Stimulated activated effector memory CD8-positive, alpha-beta T cell treated with anti-CD3 and anti-CD28 coated beads, Interleukin-12 subunit alpha, Interleukin-12 subunit beta, amount 100 ng/mL, for 72 hours (primary cell): ENCODE measurements around the gene RASGRP1.

Source experiments
- ATAC-seq: fragments of 150-1000 bp; cut with Tn5 transposase; 2 replicates; pipeline ENCODE4 v1.10.0; 2021
- DNase-seq, 2 donors: peaks; one replicate each; pipeline ENCODE4 v3.0.0; 2021 to 2022; ENCODE audit warnings: low spot score in 2 of 2
- H3K27ac Mint-ChIP-seq: one replicate; pipeline ENCODE4 v1.8.0; 2022; ENCODE audit warnings: mild to moderate bottlenecking, mixed read lengths
- H3K36me3 Mint-ChIP-seq: one replicate; pipeline ENCODE4 v1.8.0; 2022; ENCODE audit warnings: mild to moderate bottlenecking, mixed read lengths
- H3K4me1 Mint-ChIP-seq: one replicate; pipeline ENCODE4 v1.8.0; 2022; ENCODE audit warnings: mixed read lengths
- H3K4me3 Mint-ChIP-seq: one replicate; pipeline ENCODE4 v1.8.0; 2022; ENCODE audit warnings: mild to moderate bottlenecking, mixed read lengths
- H3K9me3 Mint-ChIP-seq: one replicate; pipeline ENCODE4 v1.8.0; 2022; ENCODE audit warnings: mixed read lengths

RASGRP1 gene

GRCh38 chr15:38479756-38480155, 84.9 kb downstream of the RASGRP1 start:
- peaks cover 22% of the 10 kb centered on the region for H3K4me1 Mint-ChIP-seq
- H3K36me3 Mint-ChIP-seq: peaks cover 94% of the 10 kb centered on the region
- DNase-seq (no peak), ATAC-seq (no peak)
- no peak overlapping the region for H3K4me3 Mint-ChIP-seq
- peak overlapping the region; percentile 3 for H3K27ac Mint-ChIP-seq
- no peaks in the 10 kb centered on the region for H3K9me3 Mint-ChIP-seq

DNA sequence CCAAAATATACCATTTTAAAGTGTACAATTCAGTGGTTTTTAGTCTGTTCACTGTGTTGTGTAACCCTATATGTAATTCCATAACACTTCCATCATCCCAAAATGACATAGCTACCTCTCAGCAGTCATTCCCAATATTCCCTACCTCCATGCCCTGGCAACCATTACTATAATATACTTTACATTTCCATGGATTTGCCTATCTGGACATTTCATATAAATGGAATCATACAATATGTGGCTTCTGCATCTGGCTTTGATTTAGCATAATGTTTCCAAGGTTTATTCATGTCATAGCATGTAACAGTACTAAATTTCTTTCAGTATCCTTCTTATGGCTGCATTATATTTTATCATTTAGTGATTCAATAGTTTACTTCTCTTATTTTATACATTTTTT, 85.3 kb downstream of the RASGRP1 start:
- DNase-seq: no peak
- ATAC-seq: no peak
- Mint-ChIP-seq H3K27ac (peak overlapping the region; percentile 3), H3K36me3 (peaks cover 95% of the 10 kb centered on the region), H3K4me1 (peaks cover 27% of the 10 kb centered on the region), H3K4me3 (no peak overlapping the region), H3K9me3 (no peaks in the 10 kb centered on the region)

DNA sequence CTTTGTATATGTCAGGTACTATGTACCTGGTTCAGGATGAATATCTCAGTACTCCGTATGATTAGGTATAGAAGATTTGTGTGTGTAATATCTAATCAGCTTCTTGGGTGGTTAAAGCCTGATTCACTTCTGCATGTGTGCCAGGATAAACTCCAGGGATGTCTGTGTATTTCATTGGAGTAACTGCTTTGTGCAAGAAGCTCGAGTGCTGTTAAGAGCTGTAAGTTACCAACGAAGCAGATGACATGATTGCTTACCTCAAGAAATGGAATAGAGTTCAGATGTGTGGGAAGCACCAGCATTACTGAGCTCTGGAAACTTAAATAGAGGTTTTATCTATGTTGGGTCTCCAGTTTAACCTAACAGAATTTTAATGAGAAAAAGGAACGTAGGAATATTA, 87.0 kb downstream of the RASGRP1 start:
- peaks cover 28% of the 10 kb centered on the region for H3K4me1 Mint-ChIP-seq
- H3K27ac Mint-ChIP-seq: no peak overlapping the region
- no peaks in the 10 kb centered on the region for H3K9me3 Mint-ChIP-seq
- ATAC-seq (no peak), DNase-seq (no peak)
- peaks cover 90% of the 10 kb centered on the region for H3K36me3 Mint-ChIP-seq
- no peak overlapping the region for H3K4me3 Mint-ChIP-seq

DNA sequence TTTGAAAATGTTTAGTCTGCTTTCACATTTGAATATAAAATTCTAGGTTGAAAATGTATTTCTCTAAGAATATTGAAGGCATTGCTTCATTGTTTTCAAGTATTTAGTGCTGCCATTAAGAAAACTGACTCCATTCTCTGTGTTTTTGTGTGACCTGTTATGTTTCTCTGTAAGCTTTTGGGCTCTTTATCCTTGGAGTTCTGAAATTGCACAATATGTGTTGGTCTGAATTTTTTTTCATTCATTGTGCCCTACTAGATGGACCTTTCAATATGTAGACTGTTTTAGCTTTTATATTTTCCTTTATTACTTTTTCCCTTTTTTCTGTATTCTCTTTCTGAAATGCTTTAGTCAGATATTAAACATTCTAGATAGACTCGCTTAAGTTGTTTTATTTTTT, 88.5 kb downstream of the RASGRP1 start:
- DNase-seq (no peak), ATAC-seq (no peak)
- Mint-ChIP-seq H3K4me1 (peaks cover 20% of the 10 kb centered on the region), H3K4me3 (no peak overlapping the region), H3K36me3 (peaks cover 84% of the 10 kb centered on the region), H3K9me3 (no peaks in the 10 kb centered on the region), H3K27ac (no peak overlapping the region)

- no peak overlapping the region for H3K27ac Mint-ChIP-seq
- peaks cover 86% of the 10 kb centered on the region for H3K36me3 Mint-ChIP-seq
- no peak overlapping the region for H3K4me3 Mint-ChIP-seq
- DNase-seq (no peak), ATAC-seq (no peak)
- H3K4me1 Mint-ChIP-seq: peaks cover 18% of the 10 kb centered on the region
- H3K9me3 Mint-ChIP-seq: no peaks in the 10 kb centered on the region
Measured at GRCh38 chr15:38475361-38475760, 89.3 kb downstream of the RASGRP1 start.

DNA sequence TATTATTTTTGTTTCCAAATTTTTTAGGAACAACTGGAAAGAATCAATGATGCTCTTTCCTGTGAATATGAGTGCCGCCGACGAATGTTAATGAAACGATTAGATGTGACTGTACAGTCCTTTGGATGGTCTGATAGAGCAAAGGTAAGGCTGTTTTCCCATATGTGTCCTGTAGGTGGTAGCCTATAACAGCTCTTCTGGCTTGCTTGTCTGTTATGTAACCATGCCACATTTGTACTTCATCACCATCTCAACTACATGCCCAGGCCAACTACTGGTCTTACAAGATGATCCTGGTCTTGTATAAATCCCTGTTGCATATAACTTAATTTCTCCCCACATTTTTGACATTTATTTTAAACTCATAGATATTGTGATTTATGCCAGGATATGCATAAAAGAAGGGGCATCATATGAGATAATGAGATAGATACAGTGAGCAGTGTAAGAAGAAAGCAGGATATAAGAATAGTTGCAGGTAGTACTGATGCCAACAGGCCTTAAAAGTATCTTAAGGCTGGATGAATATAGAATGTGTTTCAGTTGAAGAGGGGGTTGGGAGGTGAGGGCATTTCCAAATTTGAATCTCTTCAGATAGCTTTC, 90.4 kb downstream of the RASGRP1 start:
- no peaks in the 10 kb centered on the region for H3K9me3 Mint-ChIP-seq
- peaks cover 9% of the 10 kb centered on the region for H3K4me1 Mint-ChIP-seq
- peak overlapping the region; percentile 15 for H3K27ac Mint-ChIP-seq
- H3K4me3 Mint-ChIP-seq: no peak overlapping the region
- H3K36me3 Mint-ChIP-seq: peaks cover 78% of the 10 kb centered on the region
- DNase-seq (no peak), ATAC-seq (peak; percentile 94)

DNA sequence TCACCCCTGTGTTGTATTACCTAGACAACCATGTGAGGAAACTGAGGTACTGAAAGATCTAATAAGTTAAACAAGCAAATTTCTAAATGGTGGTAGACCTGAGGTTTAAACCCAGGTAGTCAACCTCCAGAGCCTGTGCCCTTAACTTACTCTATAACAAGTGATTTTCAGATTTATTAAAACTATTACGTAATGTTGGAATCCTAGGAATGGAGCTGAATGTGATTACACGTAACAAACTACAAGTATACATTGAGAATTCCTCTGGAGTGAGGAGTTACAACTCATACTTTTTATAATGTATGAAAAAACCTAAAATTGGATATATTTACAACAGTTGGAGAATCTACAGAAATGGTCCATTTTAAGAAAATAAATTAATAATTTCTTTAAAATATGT, 92.6 kb downstream of the RASGRP1 start:
- Mint-ChIP-seq H3K4me3 (no peak overlapping the region), H3K4me1 (peaks cover 9% of the 10 kb centered on the region), H3K36me3 (peaks cover 62% of the 10 kb centered on the region)

GRCh38 chr15:38470816-38471215, 93.8 kb downstream of the RASGRP1 start:
- ATAC-seq (no peak), DNase-seq (no peak)
- no peak overlapping the region for H3K27ac Mint-ChIP-seq
- no peak overlapping the region for H3K4me3 Mint-ChIP-seq
- peaks cover 9% of the 10 kb centered on the region for H3K4me1 Mint-ChIP-seq
- no peaks in the 10 kb centered on the region for H3K9me3 Mint-ChIP-seq
- peaks cover 62% of the 10 kb centered on the region for H3K36me3 Mint-ChIP-seq

More for the DNA sequence above, 92.6 kb downstream of the RASGRP1 start:
- no peak overlapping the region for H3K27ac Mint-ChIP-seq
- no peaks in the 10 kb centered on the region for H3K9me3 Mint-ChIP-seq
- DNase-seq (no peak), ATAC-seq (no peak)

DNA sequence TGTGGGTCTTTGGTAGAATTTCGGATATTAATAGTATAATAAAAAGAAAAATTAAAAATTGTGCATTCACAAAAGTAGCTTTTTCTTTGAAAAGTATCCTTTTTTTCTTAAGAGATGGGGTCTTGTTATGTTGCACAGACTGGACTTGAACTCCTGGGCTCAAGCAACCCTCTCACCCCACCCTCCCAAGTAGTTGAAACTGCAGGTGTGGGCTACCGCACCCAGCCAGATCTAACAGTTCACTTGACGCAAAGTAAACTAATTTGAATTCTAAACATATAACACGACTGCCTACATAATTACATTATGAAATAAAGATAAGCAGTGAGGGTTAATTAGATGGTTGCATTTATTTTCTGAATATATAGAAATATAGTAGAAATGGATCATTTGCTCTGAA, 99.9 kb downstream of the RASGRP1 start:
- ATAC-seq: no peak
- H3K4me3 Mint-ChIP-seq: no peak overlapping the region
- no peak for DNase-seq
- no peak overlapping the region for H3K27ac Mint-ChIP-seq
- H3K4me1 Mint-ChIP-seq: peaks cover 15% of the 10 kb centered on the region
- H3K9me3 Mint-ChIP-seq: no peaks in the 10 kb centered on the region
- peaks cover 37% of the 10 kb centered on the region for H3K36me3 Mint-ChIP-seq

DNA sequence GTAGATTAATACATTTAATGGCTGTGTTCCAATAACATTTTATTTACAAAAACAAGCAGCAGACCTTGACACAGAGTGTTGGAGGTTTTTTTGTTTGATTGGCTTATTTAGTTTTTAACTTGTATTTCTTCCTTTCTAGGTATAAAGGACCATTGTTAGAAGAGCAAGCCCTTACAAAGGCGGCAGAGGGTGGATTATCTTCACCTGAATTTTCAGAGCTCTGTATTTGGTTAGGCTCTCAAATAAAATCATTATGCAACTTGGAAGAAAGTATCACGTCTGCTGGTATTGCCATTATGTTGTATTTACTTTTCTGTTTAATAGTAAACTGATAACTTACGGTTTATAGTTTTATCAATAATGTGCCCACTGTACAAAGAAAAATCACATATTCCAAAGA, 100.7 kb downstream of the RASGRP1 start:
- H3K4me1 Mint-ChIP-seq: peaks cover 23% of the 10 kb centered on the region
- no peak for DNase-seq
- H3K9me3 Mint-ChIP-seq: no peaks in the 10 kb centered on the region
- no peak for ATAC-seq
- H3K36me3 Mint-ChIP-seq: peaks cover 37% of the 10 kb centered on the region
- no peak overlapping the region for H3K4me3 Mint-ChIP-seq
- no peak overlapping the region for H3K27ac Mint-ChIP-seq

GRCh38 chr15:38461066-38461833, 103.4 kb downstream of the RASGRP1 start:
- H3K27ac Mint-ChIP-seq: no peak overlapping the region
- DNase-seq (no peak), ATAC-seq (peak; percentile 57)
- no peak overlapping the region for H3K4me3 Mint-ChIP-seq
- no peaks in the 10 kb centered on the region for H3K9me3 Mint-ChIP-seq
- H3K4me1 Mint-ChIP-seq: peaks cover 37% of the 10 kb centered on the region
- peaks cover 23% of the 10 kb centered on the region for H3K36me3 Mint-ChIP-seq

DNA sequence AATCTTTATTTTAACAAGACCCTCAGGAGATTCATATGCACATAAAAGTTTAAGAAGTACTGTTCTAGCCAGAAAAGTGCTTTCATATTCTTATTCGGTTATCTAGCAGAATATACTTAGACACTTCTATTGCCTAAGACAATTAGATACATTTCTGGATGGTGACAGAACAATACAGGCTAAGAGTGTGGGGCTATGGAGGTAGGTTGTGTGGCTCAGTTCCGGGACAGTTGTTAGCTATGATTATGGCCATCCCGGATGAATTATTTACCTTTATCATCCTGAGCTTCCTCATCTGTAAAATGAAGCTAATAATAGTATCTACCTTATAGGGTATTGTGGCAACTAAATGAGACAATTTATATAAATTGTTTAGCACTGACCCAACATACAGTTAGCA, 104.1 kb downstream of the RASGRP1 start:
- ATAC-seq: no peak
- H3K9me3 Mint-ChIP-seq: no peaks in the 10 kb centered on the region
- peaks cover 42% of the 10 kb centered on the region for H3K4me1 Mint-ChIP-seq
- no peak for DNase-seq
- peaks cover 16% of the 10 kb centered on the region for H3K36me3 Mint-ChIP-seq
- H3K4me3 Mint-ChIP-seq: no peak overlapping the region
- no peak overlapping the region for H3K27ac Mint-ChIP-seq

- Mint-ChIP-seq H3K4me3 (no peak overlapping the region), H3K27ac (peak overlapping the region; percentile 4), H3K9me3 (no peaks in the 10 kb centered on the region), H3K36me3 (peaks cover 13% of the 10 kb centered on the region), H3K4me1 (peaks cover 50% of the 10 kb centered on the region)
- ATAC-seq (no peak), DNase-seq (no peak)
Measured at GRCh38 chr15:38459480-38459879, 105.1 kb downstream of the RASGRP1 start.

DNA sequence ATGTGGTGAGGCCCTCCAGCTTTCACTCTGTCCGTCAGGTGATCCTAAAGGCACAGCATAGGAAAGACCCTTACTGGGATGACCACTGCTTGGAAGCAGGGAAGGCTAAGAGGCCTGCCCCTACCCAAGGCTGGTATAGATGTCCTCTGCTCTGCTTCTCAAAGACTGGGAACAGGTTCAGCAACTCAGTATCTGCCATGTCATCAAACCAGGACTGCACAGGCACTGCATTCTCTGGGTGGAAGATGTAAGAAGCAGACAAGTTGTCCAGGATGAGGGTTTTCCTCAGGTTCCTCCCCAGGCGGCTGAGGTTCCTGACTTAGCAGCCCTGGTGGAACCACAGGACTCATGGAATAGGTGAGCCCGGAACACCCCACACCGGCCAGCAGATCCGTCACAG, 106.0 kb downstream of the RASGRP1 start:
- Mint-ChIP-seq H3K27ac (no peak overlapping the region), H3K4me3 (no peak overlapping the region)

DNA sequence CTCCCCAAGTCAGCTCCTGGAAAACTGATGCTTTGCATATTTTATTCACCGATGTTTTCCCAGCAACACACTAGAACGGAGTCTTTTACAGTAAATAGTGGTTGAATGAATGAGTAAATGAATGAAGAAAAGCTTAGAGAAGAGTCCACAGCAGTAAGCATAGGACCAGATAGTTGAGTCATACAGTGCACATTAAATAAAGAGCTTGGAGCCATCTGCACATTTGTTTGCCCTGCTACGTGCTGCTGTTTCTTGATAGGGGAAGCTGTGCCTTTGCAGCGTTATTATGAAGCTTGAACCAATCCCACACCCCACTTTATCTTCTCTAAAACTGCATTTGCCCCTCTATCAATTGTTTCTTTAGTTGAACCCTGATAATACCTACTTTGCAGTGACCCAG, 109.5 kb downstream of the RASGRP1 start:
- peak overlapping the region; percentile 96 for H3K27ac Mint-ChIP-seq

More for the DNA sequence above, 106.0 kb downstream of the RASGRP1 start:
- Mint-ChIP-seq H3K9me3 (no peaks in the 10 kb centered on the region), H3K4me1 (peaks cover 50% of the 10 kb centered on the region), H3K36me3 (peaks cover 14% of the 10 kb centered on the region)
- ATAC-seq: no peak
- no peak for DNase-seq

DNA sequence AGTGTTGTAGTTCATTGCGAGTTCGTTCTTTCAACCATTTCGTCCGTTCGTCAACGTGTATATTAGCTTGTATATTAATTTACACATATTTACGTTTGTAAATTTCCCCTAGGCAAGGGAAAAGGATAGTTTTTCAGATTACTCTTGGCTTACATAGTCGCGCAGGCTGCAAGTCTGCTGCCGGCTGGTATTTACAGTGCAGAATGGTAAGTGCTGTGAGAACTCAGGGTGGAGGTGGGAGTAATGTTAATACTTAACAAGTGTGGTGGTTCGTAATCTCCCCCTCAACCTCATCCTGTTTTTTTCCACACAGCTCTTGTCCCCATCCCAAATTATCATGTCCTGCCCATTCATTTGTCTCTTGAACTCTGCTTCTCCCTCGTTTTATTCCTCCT, 109.9 kb downstream of the RASGRP1 start:
- H3K4me3 Mint-ChIP-seq: peak overlapping the region; percentile 91
- peaks cover 14% of the 10 kb centered on the region for H3K36me3 Mint-ChIP-seq
- H3K4me1 Mint-ChIP-seq: peaks cover 36% of the 10 kb centered on the region
- peak overlapping the region; percentile 96 for H3K27ac Mint-ChIP-seq
- DNase-seq (no peak), ATAC-seq (no peak)
- no peaks in the 10 kb centered on the region for H3K9me3 Mint-ChIP-seq

More for the DNA sequence above, 109.5 kb downstream of the RASGRP1 start:
- Mint-ChIP-seq H3K4me1 (peaks cover 40% of the 10 kb centered on the region), H3K9me3 (no peaks in the 10 kb centered on the region), H3K4me3 (peak overlapping the region; percentile 91), H3K36me3 (peaks cover 14% of the 10 kb centered on the region)
- ATAC-seq: no peak
- DNase-seq: no peak
